GM19099 (cell line): Measurements from ENCODE around the gene BFSP2.

Source experiments
- POLR2A ChIP-seq: IDR thresholded peaks from 3 replicates; pipeline ENCODE4 v1.6.1; 2011; ENCODE audit warnings: low read depth; ENCODE audit not compliant: insufficient read length; ENCODE audit errors: extremely low read depth

Gene BFSP2

GRCh38 chr3:133376810-133377209 is 23.0 kb upstream of the BFSP2 start:
- no peak for TF ChIP-seq POLR2A

GRCh38 chr3:133377396-133377795 is 22.5 kb upstream of the BFSP2 start:
- no peak for TF ChIP-seq POLR2A

GRCh38 chr3:133379926-133380325 is 19.9 kb upstream of the BFSP2 start:
- TF ChIP-seq POLR2A = no peak

GRCh38 chr3:133380481-133381225 is 19.2 kb upstream of the BFSP2 start:
- TF ChIP-seq POLR2A = no peak

GRCh38 chr3:133381346-133382109 is 18.3 kb upstream of the BFSP2 start:
- TF ChIP-seq POLR2A = no peak

- TF ChIP-seq POLR2A = no peak
These were observed 16.7 kb upstream of the BFSP2 start for GRCh38 chr3:133383175-133383574.

GRCh38 chr3:133383741-133384140 is 16.1 kb upstream of the BFSP2 start:
- TF ChIP-seq POLR2A = no peak

- no peak for TF ChIP-seq POLR2A
These were observed 15.4 kb upstream of the BFSP2 start for GRCh38 chr3:133384331-133385027.

- no peak for TF ChIP-seq POLR2A
These were observed 13.0 kb upstream of the BFSP2 start for GRCh38 chr3:133386876-133387275.

- TF ChIP-seq POLR2A = no peak
These were observed 12.5 kb upstream of the BFSP2 start for GRCh38 chr3:133387341-133387740.

- TF ChIP-seq POLR2A = no peak
These were observed 11.0 kb upstream of the BFSP2 start for GRCh38 chr3:133388696-133389395.

- no peak for TF ChIP-seq POLR2A
These were observed 9.1 kb upstream of the BFSP2 start for GRCh38 chr3:133390715-133391114.

GRCh38 chr3:133393204-133393603 is 6.7 kb upstream of the BFSP2 start:
- TF ChIP-seq POLR2A = no peak

GRCh38 chr3:133393691-133394474 is 6.0 kb upstream of the BFSP2 start:
- TF ChIP-seq POLR2A = no peak
